CD4-positive, alpha-beta memory T cell (primary cell): ENCODE measurements around the gene MRPS27. TPM values are rescaled to one million over a fixed set of nuclear protein-coding genes. Genes with fewer than 3 reads are reported as not detected.

Experiments used
- CTCF ChIA-PET: fragments of 350-600 bp; sonication (Branson Sonifier 250); formaldehyde crosslinking; loops from one replicate; lab custom pipeline; 2021; ENCODE audit warnings: inconsistent platforms; ENCODE audit not compliant: partially characterized antibody; lab: Charles Lee
- POLR2A ChIA-PET: fragments of 350-600 bp; sonication (Branson Sonifier 250); formaldehyde crosslinking; loops from one replicate; lab custom pipeline; 2021; ENCODE audit not compliant: partially characterized antibody; lab: Charles Lee
- DNase-seq, 5 donors: peaks; one replicate each; pipeline versions ENCODE4 v3.0.0 to v3.0.0-alpha.2; 2020 to 2022; ENCODE audit warnings: mixed read lengths in 1 of 5
- H3K27ac ChIP-seq: one replicate; pipeline ENCODE4 v1.7.0; 2013; ENCODE audit warnings: low read depth, low read length
- H3K27me3 ChIP-seq: 2 replicates; pipeline ENCODE4 v1.7.0; 2013; ENCODE audit warnings: mild to moderate bottlenecking, low read length, moderate library complexity; ENCODE audit not compliant: insufficient read depth
- H3K36me3 ChIP-seq: 2 replicates; pipeline ENCODE4 v1.7.0; 2013; ENCODE audit warnings: mild to moderate bottlenecking, low read length, moderate library complexity; ENCODE audit not compliant: insufficient read depth
- H3K4me1 ChIP-seq: 2 replicates; pipeline ENCODE4 v1.7.0; 2013; ENCODE audit warnings: mild to moderate bottlenecking, low read length, moderate library complexity; ENCODE audit not compliant: insufficient read depth
- H3K4me3 ChIP-seq, 2 donors: one replicate each; pipeline ENCODE4 v1.7.0; 2013; ENCODE audit warnings: low read length in 2 of 2, mild to moderate bottlenecking in 1 of 2
- H3K9me3 ChIP-seq, 2 donors: one replicate each; pipeline ENCODE4 v1.7.0; 2013; ENCODE audit warnings: low read length in 2 of 2, control low read depth in 1 of 2; ENCODE audit not compliant: control insufficient read depth in 1 of 2
- H3K27ac Mint-ChIP-seq, 7 donors: one replicate each; pipeline ENCODE4 v1.8.0; 2020 to 2021; ENCODE audit warnings: mixed read lengths in 7 of 7, mild to moderate bottlenecking in 6 of 7, inconsistent platforms in 3 of 7, moderate library complexity in 3 of 7
- H3K27me3 Mint-ChIP-seq, 2 donors: one replicate each; pipeline ENCODE4 v1.8.0; 2020 to 2021; ENCODE audit warnings: mixed read lengths in 2 of 2
- H3K36me3 Mint-ChIP-seq, 2 donors: one replicate each; pipeline ENCODE4 v1.8.0; 2020 to 2021; ENCODE audit warnings: mixed read lengths in 2 of 2, inconsistent platforms in 1 of 2, mild to moderate bottlenecking in 1 of 2
- H3K4me1 Mint-ChIP-seq, 4 donors: one replicate each; pipeline ENCODE4 v1.8.0; 2020 to 2021; ENCODE audit warnings: mixed read lengths in 4 of 4, mild to moderate bottlenecking in 1 of 4
- H3K4me3 Mint-ChIP-seq, 8 donors: one replicate each; pipeline ENCODE4 v1.8.0; 2020 to 2021; ENCODE audit warnings: mixed read lengths in 8 of 8, mild to moderate bottlenecking in 7 of 8, moderate library complexity in 6 of 8, inconsistent platforms in 3 of 8
- H3K9me3 Mint-ChIP-seq, 8 donors: one replicate each; pipeline ENCODE4 v1.8.0; 2020 to 2021; ENCODE audit warnings: mixed read lengths in 8 of 8, mild to moderate bottlenecking in 5 of 8, inconsistent platforms in 3 of 8, moderate library complexity in 1 of 8
- intact Hi-C: fragments of 100-400 bp; cut with micrococcal nuclease; formaldehyde crosslinking; loops from one replicate; pipeline ENCODE4 v1.15.1; 2023
- polyA plus RNA-seq, 2 donors: library from polyadenylated mRNA; unstranded; fragments of 300-500 nt; fragmentation: Illumina TruSeq; gene quantifications; one replicate each; pipeline ENCODE4 v1.2.3, GENCODE V29; 2021
- total RNA-seq, 2 experiments: library from RNA; stranded (reverse); gene quantifications; one replicate each; pipeline ENCODE4 v1.2.3, GENCODE V29; 2021

Gene MRPS27
- total and polyA plus RNA-seq, 4 experiments from 2014 or later: 36.6 to 44.6 (median 39.0) TPM

DNA sequence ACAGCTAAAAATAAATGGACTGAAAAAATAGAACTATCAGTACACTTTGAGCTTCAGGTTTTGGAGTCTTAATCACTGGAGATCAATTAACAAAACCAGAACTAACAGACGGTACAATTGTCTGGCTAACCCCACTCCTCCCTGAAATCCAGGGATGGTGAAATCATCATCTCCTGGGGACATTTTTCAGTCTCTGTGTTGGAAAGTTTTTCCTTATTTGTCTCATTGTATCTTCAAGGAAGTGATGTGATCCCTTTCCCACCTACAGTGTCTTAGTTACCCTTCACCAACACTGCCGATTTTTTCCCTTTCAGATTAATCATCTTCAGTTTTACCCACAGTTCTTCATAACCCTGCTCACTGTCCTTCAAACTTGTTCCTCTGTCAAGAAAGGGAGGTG lies 130.9 kb downstream of the MRPS27 start:
- no peak overlapping the region for H3K27ac ChIP-seq
- POLR2A ChIA-PET: no interaction called here

DNA sequence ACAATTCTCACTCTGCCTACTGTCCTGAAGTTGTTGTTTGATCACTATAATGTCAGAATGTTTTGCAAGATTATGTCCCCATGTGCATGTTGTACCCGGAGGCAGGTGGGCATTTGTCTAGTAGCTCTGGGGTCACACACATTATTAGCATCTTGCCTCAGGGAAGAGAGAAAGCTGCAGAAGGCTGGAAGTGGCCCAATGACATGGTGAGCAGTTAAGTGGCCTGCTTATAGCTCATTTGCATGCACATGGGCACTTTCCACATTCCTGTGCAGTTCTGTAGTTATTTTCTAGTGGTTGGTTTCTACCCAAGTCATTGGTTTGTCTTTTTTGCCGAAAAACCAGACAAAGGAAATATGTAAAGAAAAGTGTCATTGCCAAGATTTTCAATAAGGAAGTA lies 131.9 kb downstream of the MRPS27 start:
- CTCF ChIA-PET: no interaction called here
- H3K4me3 Mint-ChIP-seq: no peak overlapping the region
- H3K4me1 Mint-ChIP-seq: no peaks in the 10 kb centered on the region
- H3K4me1 ChIP-seq: no peaks in the 10 kb centered on the region
- H3K36me3 Mint-ChIP-seq: no peaks in the 10 kb centered on the region
- no peak overlapping the region for H3K4me3 ChIP-seq
- POLR2A ChIA-PET: no interaction called here
- H3K27ac Mint-ChIP-seq: no peak overlapping the region
- H3K27me3 ChIP-seq: no peaks in the 10 kb centered on the region
- intact Hi-C loops: no loop called here
- no peaks in the 10 kb centered on the region for H3K36me3 ChIP-seq
- no peaks in the 10 kb centered on the region for H3K9me3 ChIP-seq
- no peak for DNase-seq
- H3K27ac ChIP-seq: no peak overlapping the region
- H3K27me3 Mint-ChIP-seq: peaks cover 13 to 16% of the 10 kb centered on the region in 2 donors
- H3K9me3 Mint-ChIP-seq: peaks cover 0 to 2% (median 0%) of the 10 kb centered on the region in 8 donors

More for the DNA sequence above, 130.9 kb downstream of the MRPS27 start:
- Histone ChIP-seq H3K9me3 (no peaks in the 10 kb centered on the region), H3K27me3 (no peaks in the 10 kb centered on the region), H3K4me3 (no peak overlapping the region), H3K36me3 (no peaks in the 10 kb centered on the region), H3K4me1 (no peaks in the 10 kb centered on the region)
- CTCF ChIA-PET: no interaction called here
- DNase-seq: no peak
- H3K27ac Mint-ChIP-seq: no peak overlapping the region
- H3K27me3 Mint-ChIP-seq: peaks cover 13 to 18% of the 10 kb centered on the region in 2 donors
- H3K9me3 Mint-ChIP-seq: peaks cover 0 to 2% (median 0%) of the 10 kb centered on the region in 8 donors
- no peak overlapping the region for H3K4me3 Mint-ChIP-seq
- peaks cover 0 to under 1% (median under 1%) of the 10 kb centered on the region in 4 donors for H3K4me1 Mint-ChIP-seq
- intact Hi-C loops: no loop called here
- no peaks in the 10 kb centered on the region for H3K36me3 Mint-ChIP-seq

DNA sequence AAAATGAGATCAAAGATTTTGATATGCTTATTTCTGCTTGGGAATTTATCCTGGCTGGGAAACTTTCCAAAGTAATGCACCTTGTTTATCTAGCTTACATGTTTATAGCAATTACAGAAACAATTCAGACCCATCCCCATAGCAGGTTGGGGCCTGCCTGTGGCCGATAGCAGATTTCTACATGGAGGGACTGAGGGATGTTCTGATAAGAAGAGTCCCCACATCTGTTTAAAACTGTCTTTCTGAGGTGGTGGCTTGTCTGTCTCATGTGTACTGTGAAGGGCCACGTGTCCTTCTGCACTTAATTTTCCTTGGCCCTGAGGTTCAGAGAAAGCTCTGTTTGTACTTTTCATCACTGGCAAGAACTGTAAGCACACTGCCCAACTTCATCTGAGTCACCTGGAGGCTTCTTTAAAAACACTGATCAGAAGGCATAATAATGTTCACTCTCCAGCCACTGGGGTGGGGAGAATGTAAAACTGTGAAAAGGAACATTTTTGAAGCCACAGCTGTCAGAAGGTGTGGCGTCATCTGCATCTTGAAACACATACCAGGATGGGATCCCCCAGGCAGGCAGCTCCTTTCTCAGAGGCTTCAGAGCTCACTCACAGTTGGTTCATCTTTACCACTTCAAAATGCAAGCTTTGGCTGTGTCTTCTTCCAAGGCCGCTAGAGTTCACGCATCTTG lies 132.5 kb downstream of the MRPS27 start:
- CTCF ChIA-PET: no interaction called here
- Histone ChIP-seq H3K4me1 (no peaks in the 10 kb centered on the region), H3K36me3 (no peaks in the 10 kb centered on the region), H3K4me3 (no peak overlapping the region), H3K9me3 (no peaks in the 10 kb centered on the region), H3K27ac (no peak overlapping the region), H3K27me3 (no peaks in the 10 kb centered on the region)
- no peak for DNase-seq
- peaks cover 0 to 2% (median 0%) of the 10 kb centered on the region in 8 donors for H3K9me3 Mint-ChIP-seq
- POLR2A ChIA-PET: no interaction called here
- H3K4me3 Mint-ChIP-seq: no peak overlapping the region
- H3K36me3 Mint-ChIP-seq: no peaks in the 10 kb centered on the region
- H3K4me1 Mint-ChIP-seq: no peaks in the 10 kb centered on the region
- H3K27ac Mint-ChIP-seq: no peak overlapping the region
- peaks cover 19 to 21% of the 10 kb centered on the region in 2 donors for H3K27me3 Mint-ChIP-seq
- intact Hi-C loops: no loop called here

DNA sequence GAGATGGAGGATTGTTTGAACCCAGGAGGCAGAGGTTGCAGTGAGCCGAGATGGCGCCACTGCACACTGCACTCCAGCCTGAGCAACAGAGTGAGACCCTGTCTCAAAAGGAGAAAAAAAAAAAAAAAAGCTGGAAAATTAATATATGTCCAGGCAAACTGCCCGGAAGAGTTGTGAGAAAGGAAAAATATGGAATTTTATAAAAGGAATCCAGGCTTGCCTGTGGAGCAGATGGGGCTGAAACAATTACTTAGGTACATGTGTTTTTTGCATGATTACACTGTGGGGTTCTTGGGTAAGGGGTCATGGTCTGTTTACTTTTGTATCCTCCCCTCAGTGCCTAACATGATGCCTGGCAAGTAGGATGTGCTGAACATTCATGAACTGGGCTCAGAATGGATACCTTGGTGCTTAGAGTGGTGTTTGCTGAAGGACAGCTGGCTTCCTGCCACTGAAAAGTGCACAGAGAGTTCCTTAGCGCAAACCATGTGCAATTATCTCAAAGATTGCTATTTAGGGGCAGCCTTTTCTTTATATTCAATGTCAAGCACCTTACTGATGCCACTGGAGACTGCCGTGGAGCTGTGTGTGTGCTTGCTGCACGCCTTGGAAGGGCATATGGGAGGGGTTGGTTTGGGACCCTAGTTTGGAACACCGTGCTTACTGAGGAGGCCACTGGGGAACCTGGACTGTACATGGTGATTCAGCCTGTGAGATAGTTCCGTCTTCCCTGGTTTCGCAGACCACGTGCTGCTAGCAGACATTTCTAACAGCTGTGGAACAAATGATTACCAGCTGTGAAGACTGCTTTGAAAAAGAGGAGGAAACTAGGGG lies 134.3 kb downstream of the MRPS27 start:
- Mint-ChIP-seq H3K9me3 (peaks cover 0 to 2% (median 0%) of the 10 kb centered on the region in 8 donors), H3K27me3 (peaks cover 22 to 25% of the 10 kb centered on the region in 2 donors), H3K4me1 (no peaks in the 10 kb centered on the region), H3K4me3 (no peak overlapping the region), H3K36me3 (no peaks in the 10 kb centered on the region), H3K27ac (no peak overlapping the region)
- no peaks in the 10 kb centered on the region for H3K36me3 ChIP-seq
- H3K27ac ChIP-seq: no peak overlapping the region
- no peak overlapping the region for H3K4me3 ChIP-seq
- intact Hi-C loops: no loop called here
- ChIA-PET POLR2A (no interaction called here), CTCF (no interaction called here)
- DNase-seq: no peak
- H3K9me3 ChIP-seq: no peaks in the 10 kb centered on the region
- no peaks in the 10 kb centered on the region for H3K27me3 ChIP-seq
- H3K4me1 ChIP-seq: no peaks in the 10 kb centered on the region

DNA sequence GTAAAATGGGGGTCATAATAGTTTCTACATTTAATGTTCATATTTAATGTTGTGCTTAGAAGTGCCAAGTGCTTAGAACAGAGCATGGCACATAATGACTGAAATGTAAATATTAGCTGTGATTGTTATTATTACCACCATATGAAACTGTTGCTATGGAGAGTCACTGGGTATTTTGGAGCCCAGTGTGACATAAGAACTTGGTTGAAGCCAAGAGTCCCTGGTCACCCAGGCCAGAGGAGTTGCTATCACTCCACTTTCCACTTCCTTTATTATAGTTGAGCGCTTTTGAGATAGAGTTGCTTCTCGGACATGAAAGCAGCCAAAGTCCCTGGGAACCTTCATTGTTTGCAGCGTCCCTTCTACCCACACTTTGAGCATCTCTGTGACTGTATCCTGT lies 135.6 kb downstream of the MRPS27 start:
- Mint-ChIP-seq H3K4me1 (no peaks in the 10 kb centered on the region), H3K27ac (no peak overlapping the region), H3K36me3 (no peaks in the 10 kb centered on the region), H3K27me3 (peaks cover 23 to 32% of the 10 kb centered on the region in 2 donors), H3K9me3 (peaks cover 0 to 2% (median 0%) of the 10 kb centered on the region in 8 donors), H3K4me3 (no peak overlapping the region)
- H3K27ac ChIP-seq: no peak overlapping the region
- H3K4me3 ChIP-seq: no peak overlapping the region
- H3K4me1 ChIP-seq: no peaks in the 10 kb centered on the region
- ChIA-PET CTCF (no interaction called here), POLR2A (no interaction called here)
- intact Hi-C loops: no loop called here
- H3K27me3 ChIP-seq: no peaks in the 10 kb centered on the region
- no peak for DNase-seq
- no peaks in the 10 kb centered on the region for H3K9me3 ChIP-seq
- H3K36me3 ChIP-seq: no peaks in the 10 kb centered on the region

DNA sequence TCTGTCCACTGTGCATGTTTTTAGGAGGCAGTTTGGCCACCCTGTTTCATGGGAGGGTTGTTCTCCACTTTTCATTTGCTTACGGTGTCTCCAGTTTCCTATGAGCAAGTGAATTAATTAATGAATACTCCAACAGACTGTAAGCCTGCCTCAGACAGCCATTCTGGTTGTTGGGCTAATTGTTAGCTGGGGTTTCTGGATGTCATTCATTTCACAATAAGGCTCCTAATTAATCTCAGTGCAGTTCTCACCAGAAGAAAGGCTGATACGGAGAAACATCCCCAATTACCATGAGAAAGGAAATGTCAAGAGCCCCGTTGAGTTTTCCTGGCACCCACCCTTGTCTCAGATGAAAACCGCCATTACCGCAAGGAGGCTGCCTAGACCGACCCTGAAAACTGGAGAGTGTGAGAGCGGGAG lies 136.9 kb downstream of the MRPS27 start:
- H3K27me3 ChIP-seq: no peaks in the 10 kb centered on the region
- intact Hi-C loops: no loop called here
- no peaks in the 10 kb centered on the region for H3K9me3 ChIP-seq
- H3K36me3 ChIP-seq: no peaks in the 10 kb centered on the region
- no peak overlapping the region for H3K27ac Mint-ChIP-seq
- peaks cover 23 to 32% of the 10 kb centered on the region in 2 donors for H3K27me3 Mint-ChIP-seq
- H3K9me3 Mint-ChIP-seq: peaks cover 0 to 2% (median 0%) of the 10 kb centered on the region in 8 donors
- no peak overlapping the region for H3K4me3 Mint-ChIP-seq
- no peak overlapping the region for H3K4me3 ChIP-seq
- CTCF ChIA-PET: no interaction called here
- H3K27ac ChIP-seq: no peak overlapping the region
- H3K4me1 ChIP-seq: no peaks in the 10 kb centered on the region
- DNase-seq: no peak
- no peaks in the 10 kb centered on the region for H3K36me3 Mint-ChIP-seq
- POLR2A ChIA-PET: no interaction called here
- no peaks in the 10 kb centered on the region for H3K4me1 Mint-ChIP-seq

DNA sequence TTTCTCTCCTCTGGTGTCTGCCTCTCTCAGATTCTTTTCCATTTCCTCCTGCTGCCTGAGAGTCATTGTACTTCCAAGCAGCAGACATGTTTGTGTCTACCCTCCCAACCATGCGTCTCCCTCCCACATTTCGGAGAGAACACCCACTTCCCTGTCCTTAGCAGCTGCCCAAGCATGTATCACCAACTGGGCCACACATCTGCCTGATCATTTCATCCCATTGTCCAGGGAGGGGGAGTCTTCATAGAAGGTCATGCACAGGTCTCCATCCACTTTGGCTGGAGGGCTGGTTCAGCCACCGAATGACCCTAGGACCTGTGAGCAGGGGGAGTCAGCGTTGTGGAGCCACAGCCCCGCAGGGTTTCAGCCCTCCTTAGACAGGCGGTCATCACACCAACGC lies 137.4 kb downstream of the MRPS27 start:
- Histone ChIP-seq H3K4me3 (no peak overlapping the region), H3K9me3 (no peaks in the 10 kb centered on the region), H3K4me1 (no peaks in the 10 kb centered on the region), H3K27ac (no peak overlapping the region), H3K27me3 (no peaks in the 10 kb centered on the region), H3K36me3 (no peaks in the 10 kb centered on the region)
- CTCF ChIA-PET: no interaction called here
- H3K36me3 Mint-ChIP-seq: no peaks in the 10 kb centered on the region
- intact Hi-C loops: no loop called here
- POLR2A ChIA-PET: no interaction called here
- peaks cover 0 to 2% (median 0%) of the 10 kb centered on the region in 8 donors for H3K9me3 Mint-ChIP-seq
- no peak for DNase-seq
- no peak overlapping the region for H3K27ac Mint-ChIP-seq
- H3K4me1 Mint-ChIP-seq: no peaks in the 10 kb centered on the region
- H3K4me3 Mint-ChIP-seq: no peak overlapping the region
- peaks cover 24 to 32% of the 10 kb centered on the region in 2 donors for H3K27me3 Mint-ChIP-seq
